GM12875 (cell line): Measurements from ENCODE around the gene PLA2R1.

Experiments used
- H3K4me3 ChIP-seq: one replicate; pipeline ENCODE4 v1.5.1; 2011; ENCODE audit warnings: low read depth, low read length, control low read depth
- CTCF ChIP-seq: IDR thresholded peaks from 2 replicates; pipeline ENCODE4 v1.5.1; 2011; ENCODE audit warnings: low read depth, mild to moderate bottlenecking, control low read depth, inconsistent platforms, low read length, moderate library complexity, borderline replicate concordance; ENCODE audit not compliant: insufficient read depth

The PLA2R1 gene

DNA sequence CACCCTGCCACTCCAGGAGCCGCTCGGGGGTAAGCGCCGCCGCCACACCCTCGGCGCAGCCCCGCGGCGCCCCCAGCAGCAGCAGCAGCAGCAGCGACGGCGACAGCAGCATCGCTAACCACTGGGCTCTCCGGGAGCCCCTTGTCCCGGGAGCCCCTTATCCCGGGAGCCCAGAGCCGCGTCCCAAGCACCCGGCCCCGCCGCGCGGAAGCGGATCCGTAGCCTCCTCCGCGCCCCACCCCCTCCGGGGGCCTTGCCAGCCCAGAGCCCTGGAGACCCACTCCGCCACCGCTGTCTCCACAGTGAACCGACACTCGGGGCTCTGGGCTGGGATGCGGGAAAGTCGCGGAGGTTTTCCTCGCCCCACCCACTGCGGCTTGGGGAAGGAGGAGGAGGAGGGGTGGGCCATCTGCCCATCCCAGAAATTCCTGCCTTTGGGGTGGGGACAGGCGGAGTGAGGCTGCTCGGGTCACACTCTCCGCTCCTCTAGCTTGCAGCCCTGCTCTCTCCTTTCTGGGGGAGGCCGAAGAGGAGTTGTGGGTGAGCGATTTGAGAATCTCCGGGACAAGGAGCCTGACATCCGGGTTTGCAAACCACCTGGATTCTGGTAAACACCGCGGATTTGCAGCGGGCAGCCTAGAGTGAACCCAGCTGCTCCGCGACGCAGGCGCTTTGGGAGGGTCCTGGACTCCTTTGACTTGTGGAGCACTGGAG lies at the start of gene PLA2R1:
Gene PLA2R1, minus strand, starts transcription at position 324 of the 714 bp plus-strand sequence. Its CDS starts 212 bp downstream, at position 112.
- no peak for TF ChIP-seq CTCF
- H3K4me3 ChIP-seq, result no peak within 1 kb of the TSS

DNA sequence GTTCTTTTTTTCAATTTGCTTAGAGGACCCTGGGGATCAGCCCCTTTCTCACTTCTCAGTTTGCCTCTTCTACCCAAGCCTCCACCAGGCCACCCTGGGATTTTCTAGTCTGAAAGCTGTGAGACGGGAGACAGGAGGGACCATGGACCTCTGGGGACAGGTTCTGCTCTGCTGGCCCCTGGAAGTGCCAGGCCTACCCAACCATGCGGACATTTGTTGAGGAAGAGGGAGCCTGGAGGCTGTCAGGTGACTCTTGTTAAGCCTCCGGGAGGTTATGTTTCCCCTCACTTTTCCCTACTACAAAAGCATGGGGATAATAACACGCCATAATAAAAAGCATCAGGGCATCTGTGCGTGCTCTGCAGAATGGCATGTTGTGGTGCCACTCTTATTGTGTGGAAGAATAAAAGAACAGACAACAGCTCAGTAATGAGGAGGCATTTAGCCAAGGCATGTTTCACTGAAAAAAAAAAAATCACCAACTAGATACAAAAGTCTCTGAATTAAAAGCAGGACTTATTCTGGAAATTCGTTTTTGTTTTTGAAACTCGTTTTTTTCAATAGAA lies 48.3 kb upstream of the PLA2R1 start:
- H3K4me3 ChIP-seq, result no peak overlapping the region
- TF ChIP-seq CTCF, result no peak

DNA sequence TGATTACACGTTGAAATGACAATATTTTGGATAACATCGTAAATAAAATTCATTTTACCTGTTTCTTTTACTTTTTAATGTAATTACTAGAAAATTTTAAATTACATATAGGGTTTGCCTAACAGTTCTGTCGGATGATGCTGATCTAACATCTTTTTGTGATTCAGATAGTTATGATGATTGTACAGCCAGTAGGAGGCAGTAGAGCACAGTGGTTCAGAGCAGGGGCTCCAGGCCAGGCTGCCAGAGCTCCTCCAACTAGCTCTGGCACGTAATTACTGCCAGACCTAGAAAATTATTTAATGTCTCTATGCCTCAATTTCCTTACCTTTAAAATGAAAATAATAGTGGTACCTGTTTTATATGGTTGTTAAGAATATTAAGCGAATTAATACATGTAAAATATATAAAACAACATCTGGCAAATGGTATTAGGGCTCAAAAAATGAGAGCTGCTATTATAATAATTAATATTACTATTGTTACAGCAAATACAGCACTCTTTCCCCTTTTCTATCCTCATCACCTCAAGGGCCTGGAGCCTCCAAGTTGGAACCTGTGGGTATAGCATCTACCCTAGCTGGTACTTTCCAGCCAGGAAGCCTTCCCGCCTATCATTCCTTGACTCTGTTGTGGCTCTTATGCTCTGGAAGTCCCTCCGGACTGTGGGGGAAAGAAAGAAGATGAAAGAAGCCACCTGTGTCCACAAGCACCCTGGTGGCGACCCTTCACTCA lies 47.7 kb upstream of the PLA2R1 start:
- no peak overlapping the region for H3K4me3 ChIP-seq
- TF ChIP-seq CTCF, result peak; percentile 80

- TF ChIP-seq CTCF, result no peak
- no peak overlapping the region for H3K4me3 ChIP-seq
Observed at GRCh38 chr2:160109243-160109642, 46.8 kb upstream of the PLA2R1 start.

DNA sequence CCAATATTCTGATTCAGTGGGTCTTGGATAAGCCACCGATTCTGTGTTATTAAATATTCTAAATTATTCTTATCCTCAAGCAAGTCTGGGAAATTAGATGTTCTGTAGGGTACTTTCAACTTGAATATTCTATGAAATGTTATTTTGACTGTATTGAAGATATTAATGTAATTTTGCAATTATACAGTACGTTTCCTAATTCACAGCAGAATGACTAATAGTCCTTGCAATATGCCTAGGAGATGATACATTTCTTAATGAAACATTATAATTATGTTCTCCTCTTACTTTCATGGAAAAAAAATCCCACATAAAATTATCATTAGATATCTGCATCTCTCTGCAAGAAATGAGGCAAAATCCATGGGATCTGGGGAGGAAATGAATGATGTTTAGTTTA lies 46.2 kb upstream of the PLA2R1 start:
- H3K4me3 ChIP-seq, result no peak overlapping the region
- no peak for TF ChIP-seq CTCF

- no peak overlapping the region for H3K4me3 ChIP-seq
- no peak for TF ChIP-seq CTCF
Observed at GRCh38 chr2:160105366-160105765, 43.0 kb upstream of the PLA2R1 start.
